ENCODE data around the gene QSER1. TPM values are rescaled to one million over a fixed set of nuclear protein-coding genes. Genes with fewer than 3 reads are reported as not detected.

The QSER1 gene
- total RNA-seq, 1 experiment from 2014 or later: 48.0 TPM

- no peak for ATAC-seq
- POLR2A ChIA-PET: no interaction called here
- Histone ChIP-seq H3K36me3 (ENCODE audit: control insufficient read depth in 1 of 2, insufficient read depth in 2 of 2, low read length in 2 of 2) (no peaks in the 10 kb centered on the region), H3K79me2 (ENCODE audit: insufficient read depth, low read length) (peaks cover 41% of the 10 kb centered on the region), H3K4me3 (replicated peaks in 1 of 2; ENCODE audit: low read depth in 1 of 2, low read length in 2 of 2) (no peak overlapping the region), H3K27me3 (ENCODE audit: insufficient read depth, low read length) (no peaks in the 10 kb centered on the region), H2AFZ (ENCODE audit: low read depth, low read length, poor library complexity, severe bottlenecking) (no peak overlapping the region), H3K27ac (ENCODE audit: low read depth, low read length) (no peak overlapping the region), H4K20me1 (ENCODE audit: insufficient read depth) (no peaks in the 10 kb centered on the region), H3K9me2 (ENCODE audit: insufficient read depth) (no peaks in the 10 kb centered on the region), H3K9ac (ENCODE audit: low read length) (no peak overlapping the region), H3K9me3 (ENCODE audit: control insufficient read depth in 1 of 2, insufficient read depth in 1 of 2, low read depth in 1 of 2, low read length in 2 of 2) (no peaks in the 10 kb centered on the region), H3K4me2 (ENCODE audit: low read length) (no peak overlapping the region), H3K4me1 (ENCODE audit: control insufficient read depth in 1 of 2, insufficient read depth in 2 of 2, low read length in 2 of 2) (no peaks in the 10 kb centered on the region)
- RAD21 ChIA-PET (ENCODE audit: low non-redundant PET in 1 of 2, low total read pairs in 2 of 2, uncharacterized antibody in 2 of 2, unreplicated experiment in 2 of 2): no interaction called here
- BruUV-seq (replicated peaks): no TSS peak
- no peak for DNase-seq (ENCODE audit: low read depth, low spot score)
- intact Hi-C loops (cut with micrococcal nuclease): no loop called here
- TF ChIP-seq ELF1 (IDR thresholded peaks at IDR 0.05; ENCODE audit: borderline replicate concordance, low read depth): no peak
- TF ChIP-seq SRF (IDR thresholded peaks at IDR 0.05; ENCODE audit: low read depth): no peak
- TF ChIP-seq CEBPB (IDR thresholded peaks at IDR 0.05; ENCODE audit: low read depth): no peak
- TF ChIP-seq EZH2phosphoT487 (IDR thresholded peaks at IDR 0.05; ENCODE audit: borderline replicate concordance): no peak
- TF ChIP-seq TCF7L2 (IDR thresholded peaks at IDR 0.05; ENCODE audit: borderline replicate concordance, extremely low read depth, insufficient read depth, insufficient read length): no peak
- CTCF ChIA-PET: no interaction called here
Measured at GRCh38 chr11:32947978-32948377, 55.4 kb downstream of the QSER1 start.

DNA sequence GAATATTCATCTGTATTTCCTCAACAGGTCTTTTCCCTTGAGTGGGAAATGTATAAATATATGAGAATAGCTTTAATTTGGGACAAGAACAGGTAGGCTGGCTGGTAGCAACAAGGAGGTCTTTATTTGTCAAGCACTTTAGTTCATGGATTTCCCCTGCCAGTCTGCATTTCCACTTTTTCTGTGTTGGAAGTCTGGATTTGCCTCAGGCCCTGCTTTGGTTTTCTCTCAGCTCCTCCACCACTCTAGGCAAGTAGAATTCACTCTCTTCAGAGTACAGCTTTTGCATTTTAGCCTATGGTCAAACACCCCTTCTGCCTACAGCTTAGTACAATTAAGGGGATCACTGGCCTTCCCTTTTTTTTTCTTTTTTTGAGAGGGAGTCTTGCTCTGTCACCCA, 57.1 kb downstream of the QSER1 start:
- POLR2A ChIA-PET: no interaction called here
- H3K79me2 ChIP-seq (ENCODE audit: insufficient read depth, low read length): peaks cover 48% of the 10 kb centered on the region
- TF ChIP-seq RAD21 (IDR thresholded peaks at IDR 0.05; ENCODE audit: low read depth) (no peak), SIN3A (IDR thresholded peaks at IDR 0.05; ENCODE audit: low read depth) (no peak), CTCF (IDR thresholded peaks at IDR 0.05 in 2 of 3, conservative IDR thresholded peaks at IDR 0.05 in 1 of 3; ENCODE audit: borderline replicate concordance in 1 of 3, insufficient read depth in 1 of 3, low read depth in 2 of 3, low read length in 2 of 3) (no peak), JUND (IDR thresholded peaks at IDR 0.05) (no peak), ZFX (IDR thresholded peaks at IDR 0.05) (no peak), TCF7L2 (IDR thresholded peaks at IDR 0.05; ENCODE audit: borderline replicate concordance, extremely low read depth, insufficient read depth, insufficient read length) (no peak), FOSL1 (IDR thresholded peaks at IDR 0.05; ENCODE audit: low read depth) (no peak), ZNF274 (IDR thresholded peaks at IDR 0.05; ENCODE audit: low read depth, low read length) (no peak), CBX3 (IDR thresholded peaks at IDR 0.05; ENCODE audit: low read depth) (no peak), POLR2AphosphoS5 (IDR thresholded peaks at IDR 0.05; ENCODE audit: low read depth, low read length) (no peak), POLR2A (IDR thresholded peaks at IDR 0.05; ENCODE audit: borderline replicate concordance, extremely low read depth, insufficient read depth, insufficient read length) (no peak), EGR1 (IDR thresholded peaks at IDR 0.05; ENCODE audit: low read depth) (no peak), YY1 (IDR thresholded peaks at IDR 0.05; ENCODE audit: extremely low read depth, insufficient replicate concordance, low read depth, low read length) (no peak), SP1 (IDR thresholded peaks at IDR 0.05; ENCODE audit: low read depth) (no peak), ELF1 (IDR thresholded peaks at IDR 0.05; ENCODE audit: borderline replicate concordance, low read depth) (no peak), SRF (IDR thresholded peaks at IDR 0.05; ENCODE audit: low read depth) (no peak)
- TF ChIP-seq, protein P1, sequence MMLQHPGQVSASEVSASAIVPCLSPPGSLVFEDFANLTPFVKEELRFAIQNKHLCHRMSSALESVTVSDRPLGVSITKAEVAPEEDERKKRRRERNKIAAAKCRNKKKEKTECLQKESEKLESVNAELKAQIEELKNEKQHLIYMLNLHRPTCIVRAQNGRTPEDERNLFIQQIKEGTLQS (IDR thresholded peaks at IDR 0.05): no peak

More for the DNA sequence above, 57.1 kb downstream of the QSER1 start:
- ChIA-PET RAD21 (ENCODE audit: low non-redundant PET in 1 of 2, low total read pairs in 2 of 2, uncharacterized antibody in 2 of 2, unreplicated experiment in 2 of 2) (no interaction called here), CTCF (no interaction called here)
- DNase-seq (ENCODE audit: low read depth, low spot score) (no peak), ATAC-seq (no peak)
- no peak overlapping the region for H3K9ac ChIP-seq (ENCODE audit: low read length)
- intact Hi-C loops (cut with micrococcal nuclease): no loop called here
- H3K4me1 ChIP-seq (ENCODE audit: control insufficient read depth in 1 of 2, insufficient read depth in 2 of 2, low read length in 2 of 2): no peaks in the 10 kb centered on the region
- no peaks in the 10 kb centered on the region for H3K9me3 ChIP-seq (ENCODE audit: control insufficient read depth in 1 of 2, insufficient read depth in 1 of 2, low read depth in 1 of 2, low read length in 2 of 2)
- no peak overlapping the region for H3K4me3 ChIP-seq (replicated peaks in 1 of 2; ENCODE audit: low read depth in 1 of 2, low read length in 2 of 2)
- no peaks in the 10 kb centered on the region for H4K20me1 ChIP-seq (ENCODE audit: insufficient read depth)
- no peaks in the 10 kb centered on the region for H3K27me3 ChIP-seq (ENCODE audit: insufficient read depth, low read length)
- H3K4me2 ChIP-seq (ENCODE audit: low read length): no peak overlapping the region
- H3K27ac ChIP-seq (ENCODE audit: low read depth, low read length): no peak overlapping the region
- H2AFZ ChIP-seq (ENCODE audit: low read depth, low read length, poor library complexity, severe bottlenecking): no peak overlapping the region
- no TSS peak for BruUV-seq (replicated peaks)
- no peaks in the 10 kb centered on the region for H3K9me2 ChIP-seq (ENCODE audit: insufficient read depth)
- H3K36me3 ChIP-seq (ENCODE audit: control insufficient read depth in 1 of 2, insufficient read depth in 2 of 2, low read length in 2 of 2): peaks cover 3 to 7% of the 10 kb centered on the region in 2 experiments; a peak in 1 of 4 replicates
